HCT116 (cell line): ENCODE results near the gene GOLGA2. TPM values are rescaled to one million over a fixed set of nuclear protein-coding genes. Genes with fewer than 3 reads are reported as not detected.

Source experiments
- ATAC-seq: fragments of 200-7000 bp; cut with Tn5 transposase; 2 replicates; pipeline ENCODE4 v1.9.1; 2020; ENCODE audit warnings: mild to moderate bottlenecking, moderate library complexity
- Bru-seq: library from RNA; stranded (reverse); fragments of 400-500 nt; gene quantifications from one replicate; lab custom pipeline; 2021; lab: Mats Ljungman, UMichigan
- BruChase-seq, 2 experiments: library from RNA; stranded (reverse); fragments of 400-500 nt; gene quantifications; one replicate each; lab custom pipeline; 2021; lab: Mats Ljungman, UMichigan
- BruUV-seq: library from RNA; stranded (reverse); fragments of 400-500 nt; replicated peaks from 2 replicates; lab custom pipeline; 2021; lab: Mats Ljungman, UMichigan
- CTCF ChIA-PET: fragments of 300-600 bp; sonication (Branson Sonifier 250); formaldehyde crosslinking; loops from one replicate; lab custom pipeline; 2021; ENCODE audit warnings: antibody characterized with exemption; lab: Charles Lee
- POLR2A ChIA-PET: fragments of 300-600, 350-600 bp; sonication (Branson Sonifier 250); formaldehyde crosslinking; loops from one replicate; lab custom pipeline; 2021; ENCODE audit warnings: antibody characterized with exemption; lab: Charles Lee
- RAD21 ChIA-PET, 2 experiments: fragments of 300-600 bp; sonication (Branson Sonifier 250); formaldehyde crosslinking; loops; one replicate each; lab custom pipeline; 2023; ENCODE audit warnings: low total read pairs in 2 of 2; ENCODE audit not compliant: uncharacterized antibody in 2 of 2, unreplicated experiment in 2 of 2, low non-redundant PET in 1 of 2; lab: Charles Lee
- DNase-seq: peaks from one replicate; pipeline ENCODE4 v3.0.0-alpha.2; 2010; ENCODE audit warnings: low read depth, low spot score
- H2AFZ ChIP-seq: fragments of 200-600 bp; shearing (Covaris generic), sonication (generic); 2 replicates; pipeline ENCODE4 v1.6.1; 2017; ENCODE audit warnings: low read depth, mixed run types, mixed read lengths, antibody characterized with exemption, low read length; ENCODE audit not compliant: poor library complexity, severe bottlenecking
- H3K27ac ChIP-seq: 2 replicates; pipeline ENCODE4 v1.5.1; 2012; ENCODE audit warnings: low read depth, low read length
- H3K27me3 ChIP-seq: fragments of 200-600 bp; sonication (generic); 2 replicates; pipeline ENCODE4 v1.6.1; 2016; ENCODE audit warnings: mixed run types, low read length, mixed read lengths; ENCODE audit not compliant: insufficient read depth
- H3K36me3 ChIP-seq, 2 experiments: fragments of 200-500 bp in 1 of 2; fragments of 200-600 bp in 1 of 2; sonication (Bioruptor generic) in 1 of 2; sonication (generic) in 1 of 2; 2 replicates each; pipeline versions ENCODE4 v1.5.1 to v1.6.1; 2014 to 2016; ENCODE audit warnings: low read length in 2 of 2, inconsistent platforms in 1 of 2, mixed read lengths in 1 of 2, mixed run types in 1 of 2; ENCODE audit not compliant: insufficient read depth in 2 of 2, control insufficient read depth in 1 of 2
- H3K4me1 ChIP-seq, 2 experiments: fragments of 200-600 bp in 1 of 2; sonication (generic) in 1 of 2; 2 replicates each; pipeline versions ENCODE4 v1.5.1 to v1.6.1; 2012 to 2017; ENCODE audit warnings: low read length in 2 of 2, inconsistent platforms in 1 of 2, mild to moderate bottlenecking in 1 of 2, mixed read lengths in 1 of 2, mixed run types in 1 of 2, moderate library complexity in 1 of 2; ENCODE audit not compliant: insufficient read depth in 2 of 2, control insufficient read depth in 1 of 2
- H3K4me2 ChIP-seq: fragments of 200-600 bp; sonication (generic); 2 replicates; pipeline ENCODE4 v1.6.1; 2017; ENCODE audit warnings: mixed run types, low read length, mixed read lengths
- H3K4me3 ChIP-seq, 2 experiments: fragments of 200-600 bp in 1 of 2; sonication (generic) in 1 of 2; replicated peaks in 1 of 2; 2 replicates each; pipeline ENCODE4 v1.5.1; 2011 to 2016; ENCODE audit warnings: low read length in 2 of 2, control low read depth in 1 of 2, low read depth in 1 of 2, mild to moderate bottlenecking in 1 of 2, mixed read lengths in 1 of 2, mixed run types in 1 of 2
- H3K79me2 ChIP-seq: fragments of 200-600 bp; sonication (generic); 2 replicates; pipeline ENCODE4 v1.6.1; 2017; ENCODE audit warnings: mild to moderate bottlenecking, mixed run types, low read length, moderate library complexity, mixed read lengths; ENCODE audit not compliant: insufficient read depth
- H3K9ac ChIP-seq: fragments of 200-600 bp; sonication (generic); 2 replicates; pipeline ENCODE4 v1.6.1; 2016; ENCODE audit warnings: low read length, mixed read lengths
- H3K9me2 ChIP-seq: fragments of 200-600 bp; sonication (generic), shearing (Covaris generic); 2 replicates; pipeline ENCODE4 v1.6.1; 2017; ENCODE audit warnings: mixed run types, mild to moderate bottlenecking, moderate library complexity; ENCODE audit not compliant: insufficient read depth
- H3K9me3 ChIP-seq, 2 experiments: fragments of 200-500 bp in 1 of 2; fragments of 200-600 bp in 1 of 2; sonication (Bioruptor generic) in 1 of 2; sonication (generic) in 1 of 2; 2 replicates each; pipeline ENCODE4 v1.6.1; 2014 to 2017; ENCODE audit warnings: low read length in 2 of 2, mixed read lengths in 2 of 2, inconsistent platforms in 1 of 2, low read depth in 1 of 2, mild to moderate bottlenecking in 1 of 2, mixed run types in 1 of 2, moderate library complexity in 1 of 2; ENCODE audit not compliant: control insufficient read depth in 1 of 2, insufficient read depth in 1 of 2
- H4K20me1 ChIP-seq: fragments of 200-600 bp; sonication (generic), shearing (Covaris generic); 2 replicates; pipeline ENCODE4 v1.6.1; 2017; ENCODE audit warnings: mixed run types, mild to moderate bottlenecking, moderate library complexity; ENCODE audit not compliant: insufficient read depth
- EZH2phosphoT487 ChIP-seq: fragments of 200-600 bp; IDR thresholded peaks from 2 replicates; pipeline ENCODE4 v1.6.1; 2018; ENCODE audit warnings: antibody characterized with exemption, borderline replicate concordance
- MAX ChIP-seq: IDR thresholded peaks from 2 replicates; pipeline ENCODE4 v1.6.1; 2012
- POLR2AphosphoS5 ChIP-seq: IDR thresholded peaks from 2 replicates; pipeline ENCODE4 v1.6.1; 2011; ENCODE audit warnings: mild to moderate bottlenecking, low read depth, low read length, moderate library complexity
- RAD21 ChIP-seq: IDR thresholded peaks from 2 replicates; pipeline ENCODE4 v1.6.1; 2012; ENCODE audit warnings: low read depth, mild to moderate bottlenecking
- SIN3A ChIP-seq: IDR thresholded peaks from 2 replicates; pipeline ENCODE4 v1.6.1; 2012; ENCODE audit warnings: low read depth
- TCF7L2 ChIP-seq: IDR thresholded peaks from 2 replicates; pipeline ENCODE4 v1.7.0; 2011; ENCODE audit warnings: borderline replicate concordance, inconsistent platforms; ENCODE audit not compliant: insufficient read depth, insufficient read length; ENCODE audit errors: extremely low read depth
- intact Hi-C: fragments of 100-400 bp; cut with micrococcal nuclease; formaldehyde crosslinking; loops from 2 replicates; pipeline ENCODE4 v1.10.0; 2022
- long read RNA-seq: library from polyadenylated mRNA; unstranded; transcript quantifications from one replicate; pipeline ENCODE4 v2.0.0, GENCODE V29; 2021; ENCODE audit not compliant: unreplicated experiment
- polyA plus RNA-seq: library from polyadenylated mRNA; unstranded; fragments of >200 nt; gene quantifications from 2 replicates; pipeline ENCODE4 v1.2.1, GENCODE V29; 2012; ENCODE audit warnings: missing spikeins
- total RNA-seq: library from RNA; stranded (reverse); gene quantifications from one replicate; pipeline ENCODE4 v1.2.1, GENCODE V29; 2021; ENCODE audit not compliant: unreplicated experiment
- TF ChIP-seq, protein P1 (sequence below): IDR thresholded peaks from 2 replicates; pipeline ENCODE4 v1.6.1; 2012

The GOLGA2 gene
- total RNA-seq = 67.0 TPM
- 53.1 and 64.9 TPM in 2 replicates for polyA plus RNA-seq
- Bru-seq, nascent RNA = percentile 85 among the genes with signal in this experiment
- BruChase-seq, experiment 1, labeled RNA remaining after a 6-hour chase = percentile 96 among the genes with signal in this experiment
- percentile 93 among the genes with signal in this experiment for BruChase-seq, experiment 2, labeled RNA remaining after a 2-hour chase
- long read RNA-seq, full-length matches to known transcripts = 11 of 66 reads
- long read RNA-seq, partial matches to known transcripts = 17 of 66 reads
- long read RNA-seq, other reads (novel, unspliced or antisense) = 38 of 66 reads

- intact Hi-C loops = no loop called here
- H2AFZ ChIP-seq = no peak within 1 kb of the TSS
Observed at GRCh38 chr9:128275198-128276007, at the start of gene GOLGA2. Gene GOLGA2 (minus strand): TSS chr9:128276007. CDS start chr9:128275976, 31 bp downstream.

GRCh38 chr9:128324401-128324800, 48.6 kb upstream of the GOLGA2 start:
- H3K9me2 ChIP-seq = no peaks in the 10 kb centered on the region
- ChIA-PET RAD21 (no interaction called here), POLR2A (no interaction called here), CTCF (interaction anchor here (1.3 kb wide), 1 partner anchor 17 kb away, joined by 3 read pairs; no protein-coding TSS in a partner anchor)
- intact Hi-C loops = no loop called here
- peaks cover 24 to 37% of the 10 kb centered on the region in 2 experiments for H3K4me1 ChIP-seq
- H3K4me3 ChIP-seq = no peak overlapping the region; a peak in 1 of 4 replicates
- no peak overlapping the region for H3K9ac ChIP-seq
- no peak for DNase-seq
- no peaks in the 10 kb centered on the region for H4K20me1 ChIP-seq
- TF ChIP-seq EZH2phosphoT487 = no peak
- TF ChIP-seq, protein P1, sequence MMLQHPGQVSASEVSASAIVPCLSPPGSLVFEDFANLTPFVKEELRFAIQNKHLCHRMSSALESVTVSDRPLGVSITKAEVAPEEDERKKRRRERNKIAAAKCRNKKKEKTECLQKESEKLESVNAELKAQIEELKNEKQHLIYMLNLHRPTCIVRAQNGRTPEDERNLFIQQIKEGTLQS = no peak
- no peak for TF ChIP-seq RAD21
- TF ChIP-seq, all 23 proteins: peak for 0
- no TSS peak for BruUV-seq
- Histone ChIP-seq H3K4me2 (peak overlapping the region; percentile 89; the same call in 1 of the 2 replicates), H3K9me3 (no peaks in the 10 kb centered on the region), H3K27ac (no peak overlapping the region), H3K79me2 (peaks cover 38% of the 10 kb centered on the region), H2AFZ (no peak overlapping the region), H3K27me3 (no peaks in the 10 kb centered on the region), H3K36me3 (peaks cover 6 to 16% of the 10 kb centered on the region in 2 experiments; a peak in 3 of 4 replicates)
- ATAC-seq = no peak

More at GRCh38 chr9:128275198-128276007, at the start of gene GOLGA2:
- ChIA-PET POLR2A (interaction anchor here (0.5 to 1.1 kb wide), 5 partner anchors 9 to 96 kb away, joined by 3 to 4 read pairs (median 3); partner anchors contain the start of gene URM1), RAD21 (interaction anchor here in 1 of 2 experiments (0.9 kb wide), 1 partner anchor 20 kb away, joined by 3 read pairs; no protein-coding TSS in a partner anchor), CTCF (interaction anchor here (0.9 to 1.0 kb wide), 2 partner anchors 10 to 20 kb away, joined by 3 read pairs; no protein-coding TSS in a partner anchor)
- no peak for TF ChIP-seq SIN3A
- TF ChIP-seq POLR2AphosphoS5 = peak; percentile 58; the same call in 1 of the 2 replicates
- TF ChIP-seq RAD21 = no peak
- TF ChIP-seq TCF7L2 = peak; percentile 69
- no peak for TF ChIP-seq MAX
- Histone ChIP-seq H3K27ac (peak within 1 kb of the TSS; percentile 92), H3K4me1 (peaks cover 22 to 38% of the 10 kb centered on the region in 2 experiments), H3K36me3 (peaks cover 7 to 8% of the 10 kb centered on the region in 2 experiments; a peak in 2 of 4 replicates), H3K9ac (peak within 1 kb of the TSS; percentile 98), H3K27me3 (no peaks in the 10 kb centered on the region), H3K9me3 (no peaks in the 10 kb centered on the region), H3K9me2 (no peaks in the 10 kb centered on the region), H4K20me1 (no peaks in the 10 kb centered on the region), H3K4me3 (peak within 1 kb of the TSS; percentile 93 to 99), H3K4me2 (peak within 1 kb of the TSS; percentile 99), H3K79me2 (peaks cover 23% of the 10 kb centered on the region)
- ATAC-seq = peak; percentile 67
- no TSS peak for BruUV-seq
- DNase-seq = peak; percentile 24
